ENCODE results near the gene CTPS2. TPM values are rescaled to one million over a fixed set of nuclear protein-coding genes. Genes with fewer than 3 reads are reported as not detected.

CTPS2 gene

Small RNA genes lying within 50 kb of the gene (small RNA-seq; reads per million reads assigned to genes)
- not detected for gene MIR548AM (ENCODE audit: low read depth)
